ENCODE data around the gene CDC42EP4.

The CDC42EP4 gene

GRCh38 chr17:73285603-73285908 lies 26.2 kb downstream of the CDC42EP4 start:
- H3K9ac ChIP-seq, result no peak overlapping the region
- H3K4me2 ChIP-seq (ENCODE audit: low read length), result no peak overlapping the region
- H3K27ac ChIP-seq, result no peak overlapping the region

GRCh38 chr17:73284906-73285602 lies 26.7 kb downstream of the CDC42EP4 start:
- Histone ChIP-seq H3K36me3 (ENCODE audit: control insufficient read depth, insufficient read depth, low read length) (no peaks in the 10 kb centered on the region), H3K9me3 (ENCODE audit: control insufficient read depth, low read length) (no peaks in the 10 kb centered on the region), H3K27ac (no peak overlapping the region), H3K4me1 (peaks cover 11% of the 10 kb centered on the region), H2AFZ (no peak overlapping the region), H3K4me2 (ENCODE audit: low read length) (no peak overlapping the region), H3K4me3 (ENCODE audit: low read depth, low read length) (no peak overlapping the region), H3K9ac (no peak overlapping the region), H3K27me3 (ENCODE audit: control insufficient read depth, insufficient read depth, low read length) (no peaks in the 10 kb centered on the region), H3K79me2 (peaks cover 34% of the 10 kb centered on the region)
- no peak for TF ChIP-seq CTCF (IDR thresholded peaks at IDR 0.05)

More at GRCh38 chr17:73285603-73285908, 26.2 kb downstream of the CDC42EP4 start:
- Histone ChIP-seq H3K9me3 (ENCODE audit: control insufficient read depth, low read length) (no peaks in the 10 kb centered on the region), H3K4me1 (peaks cover 16% of the 10 kb centered on the region), H3K27me3 (ENCODE audit: control insufficient read depth, insufficient read depth, low read length) (no peaks in the 10 kb centered on the region), H3K4me3 (ENCODE audit: low read depth, low read length) (no peak overlapping the region), H3K79me2 (peaks cover 38% of the 10 kb centered on the region), H2AFZ (no peak overlapping the region), H3K36me3 (ENCODE audit: control insufficient read depth, insufficient read depth, low read length) (no peaks in the 10 kb centered on the region)
- no peak for TF ChIP-seq CTCF (IDR thresholded peaks at IDR 0.05)

GRCh38 chr17:73284354-73284753 lies 27.4 kb downstream of the CDC42EP4 start:
- peaks cover 31% of the 10 kb centered on the region for H3K79me2 ChIP-seq
- no peak overlapping the region for H3K9ac ChIP-seq
- no peaks in the 10 kb centered on the region for H3K9me3 ChIP-seq (ENCODE audit: control insufficient read depth, low read length)
- no peak overlapping the region for H3K27ac ChIP-seq
- no peak overlapping the region for H3K4me3 ChIP-seq (ENCODE audit: low read depth, low read length)
- peaks cover 9% of the 10 kb centered on the region for H3K4me1 ChIP-seq
- no peaks in the 10 kb centered on the region for H3K36me3 ChIP-seq (ENCODE audit: control insufficient read depth, insufficient read depth, low read length)
- H3K4me2 ChIP-seq (ENCODE audit: low read length), result no peak overlapping the region
- H2AFZ ChIP-seq, result no peak overlapping the region
- H3K27me3 ChIP-seq (ENCODE audit: control insufficient read depth, insufficient read depth, low read length), result no peaks in the 10 kb centered on the region
- no peak for TF ChIP-seq CTCF (IDR thresholded peaks at IDR 0.05)

GRCh38 chr17:73283841-73284282 lies 27.9 kb downstream of the CDC42EP4 start:
- H3K79me2 ChIP-seq, result peaks cover 31% of the 10 kb centered on the region
- no peak for TF ChIP-seq CTCF (IDR thresholded peaks at IDR 0.05)
- no peaks in the 10 kb centered on the region for H3K36me3 ChIP-seq (ENCODE audit: control insufficient read depth, insufficient read depth, low read length)
- H3K9me3 ChIP-seq (ENCODE audit: control insufficient read depth, low read length), result no peaks in the 10 kb centered on the region
- no peak overlapping the region for H3K4me3 ChIP-seq (ENCODE audit: low read depth, low read length)
- peaks cover 8% of the 10 kb centered on the region for H3K4me1 ChIP-seq
- no peak overlapping the region for H3K27ac ChIP-seq
- H3K9ac ChIP-seq, result no peak overlapping the region
- no peak overlapping the region for H3K4me2 ChIP-seq (ENCODE audit: low read length)
- H2AFZ ChIP-seq, result no peak overlapping the region
- no peaks in the 10 kb centered on the region for H3K27me3 ChIP-seq (ENCODE audit: control insufficient read depth, insufficient read depth, low read length)

GRCh38 chr17:73283250-73283649 lies 28.6 kb downstream of the CDC42EP4 start:
- peaks cover 11% of the 10 kb centered on the region for H3K4me1 ChIP-seq
- peaks cover 28% of the 10 kb centered on the region for H3K79me2 ChIP-seq
- no peak overlapping the region for H3K27ac ChIP-seq
- H3K36me3 ChIP-seq (ENCODE audit: control insufficient read depth, insufficient read depth, low read length), result no peaks in the 10 kb centered on the region
- TF ChIP-seq CTCF (IDR thresholded peaks at IDR 0.05), result no peak
- no peaks in the 10 kb centered on the region for H3K9me3 ChIP-seq (ENCODE audit: control insufficient read depth, low read length)
- H3K27me3 ChIP-seq (ENCODE audit: control insufficient read depth, insufficient read depth, low read length), result no peaks in the 10 kb centered on the region
- H2AFZ ChIP-seq, result no peak overlapping the region
- no peak overlapping the region for H3K9ac ChIP-seq
- H3K4me3 ChIP-seq (ENCODE audit: low read depth, low read length), result no peak overlapping the region
- H3K4me2 ChIP-seq (ENCODE audit: low read length), result no peak overlapping the region
